GM12878 (cell line): ENCODE measurements around the gene KPNA4. TPM values are rescaled to one million over a fixed set of nuclear protein-coding genes. Genes with fewer than 3 reads are reported as not detected.

Experiments
- polyA plus RNA-seq, 11 experiments: library from polyadenylated mRNA; depleted of rRNA in 4 of 11; unstranded in 6 of 11; stranded (reverse) in 5 of 11; fragments of >200 nt; fragmentation: Nextera tagmentation in 4 of 11; fragmentation: Illumina TruSeq in 1 of 11; extraction: Ambion mirVana in 4 of 11; extraction: Trizol in 1 of 11; gene quantifications; 1 replicate in 1 of 11; 2 replicates in 10 of 11; pipeline versions ENCODE4 v1.2.1 to v1.2.3, GENCODE V29; 2011 to 2016; ENCODE audit warnings: inconsistent platforms in 2 of 11, missing spikeins in 2 of 11, low read depth in 1 of 11
- small RNA-seq: library from RNA; depleted of rRNA; stranded (forward); fragments of <200 nt; gene quantifications from one replicate; pipeline ENCODE3, GENCODE V24; 2014
- total RNA-seq, 4 experiments: library from RNA; depleted of rRNA in 3 of 4; stranded (reverse); fragments of >200 nt in 3 of 4; fragmentation: Illumina TruSeq in 1 of 4; extraction: Trizol in 1 of 4; gene quantifications; 2 replicates each; pipeline versions ENCODE4 v1.2.1 to v1.2.3, GENCODE V29; 2013 to 2021

Gene KPNA4
- total and polyA plus RNA-seq, 10 of the 15 experiments (the other 5 are each of a cell fraction or from before 2014, with no cell fraction given): 9.9 to 40.6 (median 18.1) TPM

Small RNA genes lying within 50 kb of the gene (small RNA-seq; reads per million reads assigned to genes)
- gene RNU7-136P: not detected

Other genes with a start within 250 kb of the KPNA4 start
- gene IFT80, start 166.3 kb downstream of the KPNA4 start, total RNA-seq (2014; rRNA removed): 14.1 and 16.2 TPM in 2 replicates
- 20.2 and 21.5 TPM in 2 replicates for gene IFT80, start 166.3 kb downstream of the KPNA4 start, total RNA-seq (2014; rRNA removed; fragmentation: Illumina TruSeq; extraction: Trizol)
- gene IFT80, start 166.3 kb downstream of the KPNA4 start, total RNA-seq (2021): 11.1 and 13.7 TPM in 2 replicates
- gene IFT80, start 166.3 kb downstream of the KPNA4 start, polyA plus RNA-seq (2011; rRNA removed): 16.2 and 29.3 TPM in 2 replicates
- 18.4 and 27.6 TPM in 2 replicates for gene IFT80, start 166.3 kb downstream of the KPNA4 start, polyA plus RNA-seq (2014; fragmentation: Illumina TruSeq; extraction: Trizol)
- gene IFT80, start 166.3 kb downstream of the KPNA4 start, polyA plus RNA-seq (2014; fragmentation: Nextera tagmentation; extraction: Ambion mirVana): 1 to 10 TPM; 6.5 to 6.7 TPM
- 14.4 and 15.4 TPM in 2 replicates for gene IFT80, start 166.3 kb downstream of the KPNA4 start, polyA plus RNA-seq (2014; rRNA removed)
- gene IFT80, start 166.3 kb downstream of the KPNA4 start, polyA plus RNA-seq (2016; fragmentation: Nextera tagmentation; extraction: Ambion mirVana): 10 to 100 TPM; 11.6 to 14.1 TPM
- 130 and 133 TPM in 2 replicates for gene SMC4, start 165.9 kb downstream of the KPNA4 start, total RNA-seq (2014; rRNA removed)
- 224 and 231 TPM in 2 replicates for gene SMC4, start 165.9 kb downstream of the KPNA4 start, total RNA-seq (2014; rRNA removed; fragmentation: Illumina TruSeq; extraction: Trizol)
- gene SMC4, start 165.9 kb downstream of the KPNA4 start, total RNA-seq (2021): 124 and 142 TPM in 2 replicates
- 93.3 and 214 TPM in 2 replicates for gene SMC4, start 165.9 kb downstream of the KPNA4 start, polyA plus RNA-seq (2011; rRNA removed)
- gene SMC4, start 165.9 kb downstream of the KPNA4 start, polyA plus RNA-seq (2014; fragmentation: Illumina TruSeq; extraction: Trizol): 250 and 324 TPM in 2 replicates
- 100 to 1,000 TPM in 1 of 2 experiments, 10 to 100 TPM in 1; 75.6 to 127 TPM for gene SMC4, start 165.9 kb downstream of the KPNA4 start, polyA plus RNA-seq (2014; fragmentation: Nextera tagmentation; extraction: Ambion mirVana)
- gene SMC4, start 165.9 kb downstream of the KPNA4 start, polyA plus RNA-seq (2014; rRNA removed): 121 and 128 TPM in 2 replicates
- 100 to 1,000 TPM; 278 to 288 TPM for gene SMC4, start 165.9 kb downstream of the KPNA4 start, polyA plus RNA-seq (2016; fragmentation: Nextera tagmentation; extraction: Ambion mirVana)
- gene TRIM59, start 115.8 kb downstream of the KPNA4 start, total RNA-seq (2014; rRNA removed): 33.5 and 41.5 TPM in 2 replicates
- gene TRIM59, start 115.8 kb downstream of the KPNA4 start, total RNA-seq (2014; rRNA removed; fragmentation: Illumina TruSeq; extraction: Trizol): 38.6 and 40.2 TPM in 2 replicates
- gene TRIM59, start 115.8 kb downstream of the KPNA4 start, total RNA-seq (2021): 27.2 and 29.6 TPM in 2 replicates
- 33.1 and 43.6 TPM in 2 replicates for gene TRIM59, start 115.8 kb downstream of the KPNA4 start, polyA plus RNA-seq (2011; rRNA removed)
- gene TRIM59, start 115.8 kb downstream of the KPNA4 start, polyA plus RNA-seq (2014; fragmentation: Illumina TruSeq; extraction: Trizol): 29.5 and 36.4 TPM in 2 replicates
- 100 to 1,000 TPM in 1 of 2 experiments, 10 to 100 TPM in 1; 28.9 to 105 TPM for gene TRIM59, start 115.8 kb downstream of the KPNA4 start, polyA plus RNA-seq (2014; fragmentation: Nextera tagmentation; extraction: Ambion mirVana)
- gene TRIM59, start 115.8 kb downstream of the KPNA4 start, polyA plus RNA-seq (2014; rRNA removed): 13.0 and 14.4 TPM in 2 replicates
- 10 to 100 TPM; 57.0 to 57.8 TPM for gene TRIM59, start 115.8 kb downstream of the KPNA4 start, polyA plus RNA-seq (2016; fragmentation: Nextera tagmentation; extraction: Ambion mirVana)
- not detected in 2 replicates for gene ARL14, start 111.6 kb upstream of the KPNA4 start, total RNA-seq (2014; rRNA removed)
- gene ARL14, start 111.6 kb upstream of the KPNA4 start, total RNA-seq (2014; rRNA removed; fragmentation: Illumina TruSeq; extraction: Trizol): not detected in 2 replicates
- gene ARL14, start 111.6 kb upstream of the KPNA4 start, total RNA-seq (2021): not detected in 2 replicates
- gene ARL14, start 111.6 kb upstream of the KPNA4 start, polyA plus RNA-seq (2011; rRNA removed): not detected in 2 replicates
- 0.04 TPM in 1 of 2 replicates, not detected in the other for gene ARL14, start 111.6 kb upstream of the KPNA4 start, polyA plus RNA-seq (2014; fragmentation: Illumina TruSeq; extraction: Trizol)
- gene ARL14, start 111.6 kb upstream of the KPNA4 start, polyA plus RNA-seq (2014; fragmentation: Nextera tagmentation; extraction: Ambion mirVana): under 1 TPM in 1 of 2 experiments, not detected in 1; 0.18 TPM
- not detected in 2 replicates for gene ARL14, start 111.6 kb upstream of the KPNA4 start, polyA plus RNA-seq (2014; rRNA removed)
- gene ARL14, start 111.6 kb upstream of the KPNA4 start, polyA plus RNA-seq (2016; fragmentation: Nextera tagmentation; extraction: Ambion mirVana): not detected
- under 0.01 and 0.16 TPM in 2 replicates for gene PPM1L, start 190.7 kb upstream of the KPNA4 start, total RNA-seq (2014; rRNA removed)
- gene PPM1L, start 190.7 kb upstream of the KPNA4 start, total RNA-seq (2014; rRNA removed; fragmentation: Illumina TruSeq; extraction: Trizol): 0.04 and 0.05 TPM in 2 replicates
- gene PPM1L, start 190.7 kb upstream of the KPNA4 start, total RNA-seq (2021): 0.21 and 0.33 TPM in 2 replicates
- gene PPM1L, start 190.7 kb upstream of the KPNA4 start, polyA plus RNA-seq (2011; rRNA removed): 0.04 and 0.12 TPM in 2 replicates
- gene PPM1L, start 190.7 kb upstream of the KPNA4 start, polyA plus RNA-seq (2014; fragmentation: Illumina TruSeq; extraction: Trizol): 0.06 and 0.08 TPM in 2 replicates
- under 1 TPM in 1 of 2 experiments, not detected in 1; under 0.01 TPM for gene PPM1L, start 190.7 kb upstream of the KPNA4 start, polyA plus RNA-seq (2014; fragmentation: Nextera tagmentation; extraction: Ambion mirVana)
- 0.03 TPM in 2 replicates for gene PPM1L, start 190.7 kb upstream of the KPNA4 start, polyA plus RNA-seq (2014; rRNA removed)
- under 1 TPM; 0.10 to 0.19 TPM for gene PPM1L, start 190.7 kb upstream of the KPNA4 start, polyA plus RNA-seq (2016; fragmentation: Nextera tagmentation; extraction: Ambion mirVana)